ENCODE results near the gene ABCB9. TPM values are rescaled to one million over a fixed set of nuclear protein-coding genes. Genes with fewer than 3 reads are reported as not detected.

Gene ABCB9
- total RNA-seq, 1 experiment from 2014 or later, result 32.7 TPM

GRCh38 chr12:122996621-122997342, 30.5 kb upstream of the ABCB9 start:
- intact Hi-C loops (cut with micrococcal nuclease; ENCODE audit: unreplicated experiment) (no loop called here), in situ Hi-C loops (cut with HindIII; ENCODE audit: low pct_unique_long_range_greater_than_20kb, low sequenced_read_pairs) (no loop called here)
- POLR2A ChIA-PET, result no interaction called here
- Histone ChIP-seq H3K4me3 (ENCODE audit: low read depth in 2 of 2, low read length in 2 of 2) (no peak overlapping the region), H3K4me1 (ENCODE audit: control insufficient read depth, insufficient read depth, low read length) (no peaks in the 10 kb centered on the region), H3K36me3 (ENCODE audit: control insufficient read depth, insufficient read depth, low read length) (no peaks in the 10 kb centered on the region), H3K27ac (ENCODE audit: low read length) (no peak overlapping the region), H3K27me3 (ENCODE audit: control insufficient read depth, insufficient read depth, low read length) (no peaks in the 10 kb centered on the region), H3K9me3 (ENCODE audit: control insufficient read depth, insufficient read depth, low read depth, low read length) (no peaks in the 10 kb centered on the region)
- CTCF ChIA-PET, result no interaction called here
- DNase-seq (ENCODE audit: low read depth, low spot score) (no peak), ATAC-seq (no peak)
- no TSS peak for BruUV-seq (replicated peaks)
- TF ChIP-seq CTCF (IDR thresholded peaks at IDR 0.05) (no peak), SIN3A (IDR thresholded peaks at IDR 0.05; ENCODE audit: borderline replicate concordance, insufficient read depth, low read depth, low read length) (no peak), REST (IDR thresholded peaks at IDR 0.05; ENCODE audit: insufficient read depth in 1 of 2, low read depth in 2 of 2, low read length in 1 of 2) (no peak), POLR2AphosphoS5 (IDR thresholded peaks at IDR 0.05; ENCODE audit: low read depth, low read length) (no peak), TCF7L2 (IDR thresholded peaks at IDR 0.05; ENCODE audit: low read depth, low read length) (no peak)

GRCh38 chr12:122996188-122996601, 29.9 kb upstream of the ABCB9 start:
- no peak for ATAC-seq
- no peak for TF ChIP-seq SIN3A (IDR thresholded peaks at IDR 0.05; ENCODE audit: borderline replicate concordance, insufficient read depth, low read depth, low read length)
- TF ChIP-seq REST (IDR thresholded peaks at IDR 0.05; ENCODE audit: insufficient read depth in 1 of 2, low read depth in 2 of 2, low read length in 1 of 2), result no peak
- TF ChIP-seq CTCF (IDR thresholded peaks at IDR 0.05), result no peak
- TF ChIP-seq POLR2AphosphoS5 (IDR thresholded peaks at IDR 0.05; ENCODE audit: low read depth, low read length), result no peak
- no peak for TF ChIP-seq TCF7L2 (IDR thresholded peaks at IDR 0.05; ENCODE audit: low read depth, low read length)
- Histone ChIP-seq H3K4me1 (ENCODE audit: control insufficient read depth, insufficient read depth, low read length) (no peaks in the 10 kb centered on the region), H3K27me3 (ENCODE audit: control insufficient read depth, insufficient read depth, low read length) (no peaks in the 10 kb centered on the region), H3K36me3 (ENCODE audit: control insufficient read depth, insufficient read depth, low read length) (no peaks in the 10 kb centered on the region), H3K4me3 (ENCODE audit: low read depth in 2 of 2, low read length in 2 of 2) (no peak overlapping the region), H3K27ac (ENCODE audit: low read length) (no peak overlapping the region), H3K9me3 (ENCODE audit: control insufficient read depth, insufficient read depth, low read depth, low read length) (no peaks in the 10 kb centered on the region)
- intact Hi-C loops (cut with micrococcal nuclease; ENCODE audit: unreplicated experiment), result no loop called here
- ChIA-PET CTCF (no interaction called here), POLR2A (no interaction called here)
- BruUV-seq (replicated peaks), result no TSS peak
- DNase-seq (ENCODE audit: low read depth, low spot score), result no peak
- in situ Hi-C loops (cut with HindIII; ENCODE audit: low pct_unique_long_range_greater_than_20kb, low sequenced_read_pairs), result no loop called here
